ENCODE measurements around the gene THRA.
"Not testable (repeated sequence)": the region's sequence is repeated elsewhere in the genome, so short reads cannot be mapped to it uniquely, and the experiment has no call there.

Gene THRA

DNA sequence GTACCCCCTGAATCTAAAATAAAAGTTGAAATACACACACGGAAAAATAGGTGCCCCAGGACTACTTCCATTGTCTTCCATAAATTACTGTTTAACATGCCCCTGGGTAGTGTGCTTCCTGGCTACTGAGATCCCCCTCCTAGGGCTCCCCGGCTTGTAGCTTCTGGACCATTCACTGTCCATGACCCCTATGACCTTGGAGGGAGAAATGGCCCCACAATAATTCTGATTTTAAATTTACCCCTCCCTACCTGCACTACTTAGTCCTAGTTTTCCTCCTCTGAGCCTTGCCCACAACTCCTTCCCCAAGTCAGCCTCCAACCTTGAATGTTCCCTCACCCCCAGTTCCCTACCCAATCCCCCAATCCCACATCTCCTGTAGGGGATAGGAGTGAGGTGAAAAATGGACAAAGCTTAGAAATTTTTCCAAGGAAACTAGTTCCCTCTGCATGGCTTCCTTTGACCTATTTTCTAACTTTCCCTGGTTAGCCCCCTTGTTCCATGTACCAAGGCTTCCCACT, 49.5 kb downstream of the THRA start:
- FAIRE-seq, result no peak
- no peak for DNase-seq (ENCODE audit: low spot score)

DNA sequence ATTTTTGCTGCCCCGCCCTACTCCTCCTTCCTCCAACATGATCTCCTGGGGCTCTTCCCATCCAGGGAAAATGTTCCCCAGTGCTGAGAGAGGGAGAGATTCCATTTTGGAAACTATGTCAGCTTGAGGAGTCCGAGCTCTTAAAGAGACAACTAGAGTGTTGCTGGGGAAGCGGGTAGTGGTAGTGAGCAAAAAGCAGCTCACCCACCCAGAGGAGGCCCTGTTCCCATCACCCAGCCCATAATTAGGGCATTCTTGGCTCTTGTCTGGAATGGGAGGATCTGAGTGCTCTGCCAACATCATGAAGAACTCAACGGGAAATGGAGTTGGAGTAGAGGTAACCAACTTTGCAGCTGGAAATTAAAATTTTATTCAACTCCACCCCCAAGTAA, 49.9 kb downstream of the THRA start:
- no peak for DNase-seq (ENCODE audit: low spot score)
- FAIRE-seq, result no peak

DNA sequence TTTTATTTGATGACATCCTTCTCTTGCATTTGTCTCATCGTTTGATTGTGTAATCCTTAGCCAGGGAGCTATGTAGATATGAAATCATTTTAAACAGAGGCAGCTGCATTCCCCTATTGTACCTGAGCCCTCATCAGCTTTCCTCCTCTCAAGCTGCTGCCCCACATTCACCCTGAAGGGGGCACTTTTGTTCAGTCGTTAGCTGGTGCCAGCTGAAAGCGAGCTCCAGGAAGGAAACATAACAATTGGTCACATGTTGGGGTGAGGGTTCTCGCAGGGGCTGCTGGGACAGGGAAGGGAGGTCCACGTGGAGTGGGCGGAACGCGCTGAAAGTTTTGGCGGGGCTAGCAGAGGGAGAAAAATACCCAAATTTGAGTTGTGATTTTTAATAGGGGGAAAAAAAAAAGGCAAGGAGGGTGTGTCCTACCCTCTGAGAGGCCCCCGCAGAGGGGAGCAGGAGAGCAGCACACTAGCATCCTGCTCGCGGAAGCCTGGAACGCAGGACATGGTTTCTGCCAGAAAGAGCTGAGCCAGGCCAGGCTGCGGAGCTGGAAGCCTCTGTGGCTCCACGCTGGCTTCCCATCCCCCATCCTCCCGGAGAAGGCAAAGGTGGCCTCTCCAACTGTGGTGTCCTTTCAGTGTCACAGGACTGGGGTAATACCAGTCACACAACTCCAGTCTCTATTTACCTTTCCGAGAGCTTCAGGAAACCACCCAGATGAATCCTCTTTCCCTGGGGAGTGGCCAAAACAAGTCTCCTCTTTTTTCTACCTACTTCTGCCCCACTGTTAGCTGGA, 50.5 kb downstream of the THRA start:
- DNase-seq (ENCODE audit: low spot score) (peak; percentile 90), FAIRE-seq (peak; percentile 79)

DNA sequence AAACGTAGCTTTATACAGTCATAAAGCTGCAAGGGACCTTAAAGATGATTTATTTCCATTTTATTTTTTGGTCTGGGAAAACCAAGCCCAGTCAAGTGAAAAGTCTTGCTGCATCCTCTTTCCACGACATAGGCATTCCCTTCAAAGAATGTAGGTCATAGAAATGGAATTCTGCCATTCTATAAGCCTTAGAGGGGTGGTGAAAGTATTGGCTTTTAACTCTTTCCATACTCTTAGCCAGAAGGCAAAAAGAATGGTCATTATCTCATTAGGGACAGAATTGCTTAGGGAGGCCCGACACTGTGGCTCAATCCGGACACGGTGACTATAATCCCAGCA, 51.1 kb downstream of the THRA start:
- DNase-seq (ENCODE audit: low spot score), result peak; percentile 59
- no peak for FAIRE-seq

DNA sequence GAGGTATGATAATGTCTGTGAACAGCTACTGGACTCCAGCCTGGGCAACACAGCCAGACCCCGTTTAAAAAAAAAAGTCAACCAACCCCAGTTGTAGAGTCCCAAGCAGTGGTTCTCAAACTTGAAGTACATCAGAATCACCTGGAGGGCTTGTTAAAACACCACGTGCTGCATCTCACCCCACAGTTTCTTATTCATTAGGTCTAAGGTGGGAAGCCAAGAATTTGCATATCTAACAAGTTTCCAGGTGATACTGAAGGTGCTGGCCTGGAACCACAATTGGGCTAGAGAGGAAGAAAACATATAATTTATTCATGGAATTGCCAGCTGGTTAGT, 52.3 kb downstream of the THRA start:
- FAIRE-seq (no peak), DNase-seq (ENCODE audit: low spot score) (no peak)

DNA sequence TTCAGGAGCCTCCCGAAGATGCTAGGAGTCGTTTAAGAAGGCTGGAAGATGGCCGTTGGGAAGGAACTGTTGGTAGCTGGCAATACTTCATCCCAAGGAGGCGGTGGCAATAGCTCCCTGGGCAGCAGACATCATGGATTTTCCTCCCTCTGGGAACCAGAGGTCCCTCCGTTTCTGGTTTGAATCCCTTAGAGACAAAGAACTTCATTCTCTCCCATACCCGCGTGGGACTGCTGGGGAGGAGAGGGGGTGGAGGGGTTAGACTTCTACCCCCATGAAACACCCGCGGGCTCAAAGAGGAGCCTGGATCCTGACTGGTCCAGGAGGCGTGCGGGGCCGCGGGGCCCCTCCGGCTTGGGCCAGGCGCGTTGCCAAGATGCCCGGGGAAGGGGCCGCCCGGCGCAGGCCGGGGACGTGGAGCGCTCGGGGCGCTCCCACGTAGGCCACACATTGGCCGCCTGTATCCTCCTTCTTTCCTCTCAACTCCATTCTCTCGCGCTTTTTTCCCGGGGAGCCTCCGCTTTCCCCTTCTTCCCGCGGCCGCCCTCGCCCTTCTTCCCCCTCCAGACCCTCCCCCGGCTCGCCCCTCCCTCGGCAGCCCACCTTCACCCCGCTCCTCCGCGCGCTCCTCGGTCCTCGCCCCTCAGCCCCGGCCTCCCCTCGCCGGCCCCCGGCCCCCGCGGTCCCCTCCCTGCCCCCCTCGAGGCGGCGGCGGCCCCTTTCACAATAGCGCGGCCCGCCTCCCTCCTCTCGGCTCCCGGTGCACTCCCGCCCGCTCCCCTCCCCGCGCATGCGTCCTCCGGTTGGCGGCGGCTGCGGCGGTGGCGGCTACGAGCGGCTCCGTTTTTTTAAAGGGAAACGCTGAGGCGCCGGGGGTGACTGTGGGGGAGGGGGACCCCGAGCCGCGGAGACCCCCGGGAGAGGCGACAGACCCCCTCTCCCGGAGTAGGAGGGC, 58.7 kb downstream of the THRA start, which contains the start of gene MSL1:
MSL1 (plus strand) TSS at position 791 of the 955 bp plus-strand sequence. CDS start 642 bp downstream, outside the sequence.
- DNase-seq (ENCODE audit: low spot score), result peak; percentile 46
- no peak for FAIRE-seq

DNA sequence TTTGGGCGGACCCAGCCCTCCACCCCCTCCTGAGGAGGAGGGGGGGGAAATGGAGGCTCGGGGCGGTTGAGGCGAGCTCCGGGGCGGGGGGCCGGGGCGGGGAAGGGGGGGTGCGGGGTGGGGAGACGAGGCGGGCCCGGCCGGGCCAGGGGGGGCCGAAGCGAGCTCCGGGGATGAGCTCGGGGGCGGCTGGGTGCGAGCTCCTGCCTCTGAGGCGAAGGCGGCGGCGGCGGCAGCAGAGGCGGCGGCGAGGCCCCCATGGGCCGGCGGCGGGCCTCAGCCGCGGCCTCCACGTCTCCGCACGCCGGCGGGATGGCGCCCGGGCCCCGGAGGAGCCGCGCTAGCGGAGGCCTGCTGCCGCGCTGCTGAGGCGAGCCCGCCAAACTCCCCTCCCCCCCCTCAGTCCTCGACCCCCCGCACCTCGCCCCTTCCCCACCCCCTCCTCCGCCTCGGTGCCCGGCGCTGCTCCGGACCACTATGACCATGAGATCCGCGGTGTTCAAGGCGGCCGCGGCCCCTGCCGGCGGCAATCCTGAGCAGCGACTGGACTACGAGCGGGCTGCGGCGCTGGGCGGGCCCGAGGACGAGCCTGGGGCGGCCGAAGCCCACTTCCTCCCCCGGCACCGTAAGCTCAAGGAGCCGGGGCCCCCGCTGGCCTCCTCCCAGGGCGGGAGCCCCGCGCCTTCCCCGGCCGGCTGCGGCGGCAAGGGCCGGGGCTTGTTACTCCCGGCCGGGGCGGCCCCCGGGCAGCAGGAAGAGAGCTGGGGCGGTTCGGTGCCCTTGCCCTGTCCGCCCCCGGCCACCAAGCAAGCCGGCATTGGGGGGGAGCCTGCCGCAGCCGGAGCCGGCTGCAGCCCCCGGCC, 59.6 kb downstream of the THRA start:
- DNase-seq (ENCODE audit: low spot score) (no peak), FAIRE-seq (no peak)

DNA sequence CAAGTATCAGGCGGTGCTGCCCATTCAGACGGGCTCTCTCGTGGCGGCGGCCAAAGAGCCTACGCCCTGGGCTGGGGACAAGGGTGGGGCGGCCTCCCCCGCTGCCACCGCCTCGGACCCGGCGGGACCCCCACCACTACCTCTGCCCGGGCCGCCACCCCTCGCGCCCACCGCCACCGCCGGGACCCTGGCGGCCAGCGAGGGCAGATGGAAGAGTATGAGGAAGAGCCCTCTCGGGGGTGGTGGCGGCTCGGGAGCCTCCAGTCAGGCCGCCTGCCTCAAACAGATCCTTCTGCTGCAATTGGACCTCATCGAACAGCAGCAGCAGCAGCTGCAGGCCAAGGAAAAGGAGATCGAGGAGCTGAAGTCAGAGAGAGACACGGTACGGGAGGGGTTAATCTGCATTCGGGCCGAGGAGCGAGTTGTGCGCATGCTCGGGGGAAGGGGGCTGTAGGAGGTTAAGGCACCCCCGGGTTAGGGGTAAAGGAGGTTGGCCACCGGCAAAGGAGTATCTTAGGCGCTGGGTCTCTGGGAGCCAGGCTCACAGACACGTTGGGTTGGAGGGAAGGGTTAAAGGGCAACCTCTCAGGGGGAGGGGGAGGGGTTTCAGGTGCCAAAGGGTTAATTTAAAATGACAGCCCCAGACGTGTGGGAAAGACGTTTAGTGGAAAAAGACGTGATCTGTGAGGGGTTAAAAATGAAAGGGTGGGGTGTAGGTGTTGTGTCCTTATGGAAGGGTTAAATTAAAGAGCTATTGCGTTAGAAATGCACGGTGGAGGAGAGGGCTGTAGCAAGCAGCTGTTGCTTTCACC, 60.4 kb downstream of the THRA start:
- DNase-seq (ENCODE audit: low spot score), result no peak
- no peak for FAIRE-seq

DNA sequence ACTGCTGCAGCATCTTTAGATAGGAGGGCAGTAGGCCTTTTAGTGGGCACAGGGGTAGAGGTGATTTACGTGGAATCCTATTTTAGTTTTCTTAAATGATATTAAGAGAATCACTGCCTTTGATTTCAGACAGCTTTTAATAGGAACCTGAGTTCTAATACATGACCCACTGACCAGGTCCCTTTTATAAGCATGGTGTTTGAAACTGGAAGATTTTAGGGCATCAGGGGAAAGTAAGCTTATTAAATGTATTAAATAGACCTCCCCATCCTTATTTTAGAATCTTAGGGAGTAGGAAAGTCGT, 61.0 kb downstream of the THRA start:
- DNase-seq (ENCODE audit: low spot score) (no peak), FAIRE-seq (no peak)

DNA sequence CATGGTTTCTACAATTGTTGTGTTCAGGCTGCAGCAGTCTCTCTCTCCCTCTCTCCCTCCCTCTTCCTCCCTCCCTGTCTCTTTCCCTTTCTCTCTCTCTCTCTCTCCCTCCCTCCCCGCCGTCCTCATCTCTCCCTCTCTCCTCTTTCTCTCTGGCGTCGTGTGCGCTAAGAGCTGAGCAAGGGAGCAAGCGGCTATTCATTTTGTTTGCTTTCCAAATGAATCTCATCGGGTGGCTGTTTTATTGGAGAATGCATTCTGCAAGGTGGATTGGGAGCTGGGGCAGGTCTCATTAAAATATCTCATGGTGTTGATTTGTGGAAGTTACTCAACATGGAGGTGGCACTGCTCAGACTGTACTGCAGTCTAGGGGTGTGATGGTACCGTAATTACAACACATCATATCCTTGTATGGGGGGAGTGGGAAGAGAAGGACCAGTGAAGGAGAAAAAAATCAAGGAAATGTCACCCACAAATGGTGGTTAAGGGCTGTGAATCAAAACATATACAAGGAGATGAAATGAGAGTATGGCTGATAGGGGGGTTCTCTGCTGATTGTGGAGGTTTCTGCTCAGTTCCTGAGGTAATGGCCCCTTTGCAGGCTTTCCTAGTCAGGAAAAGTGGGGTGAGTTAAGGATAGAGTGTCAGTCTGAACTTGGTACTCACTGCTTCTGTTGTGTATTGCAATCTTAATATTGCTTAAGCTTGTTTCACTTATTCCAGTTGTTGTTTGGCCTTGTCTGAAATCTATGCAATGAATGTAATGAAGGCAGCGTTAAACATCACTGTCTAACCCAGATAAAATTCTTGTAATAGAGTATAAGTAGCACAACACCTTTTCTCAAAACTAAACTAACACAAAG, 61.7 kb downstream of the THRA start:
- no peak for DNase-seq (ENCODE audit: low spot score)
- no peak for FAIRE-seq

DNA sequence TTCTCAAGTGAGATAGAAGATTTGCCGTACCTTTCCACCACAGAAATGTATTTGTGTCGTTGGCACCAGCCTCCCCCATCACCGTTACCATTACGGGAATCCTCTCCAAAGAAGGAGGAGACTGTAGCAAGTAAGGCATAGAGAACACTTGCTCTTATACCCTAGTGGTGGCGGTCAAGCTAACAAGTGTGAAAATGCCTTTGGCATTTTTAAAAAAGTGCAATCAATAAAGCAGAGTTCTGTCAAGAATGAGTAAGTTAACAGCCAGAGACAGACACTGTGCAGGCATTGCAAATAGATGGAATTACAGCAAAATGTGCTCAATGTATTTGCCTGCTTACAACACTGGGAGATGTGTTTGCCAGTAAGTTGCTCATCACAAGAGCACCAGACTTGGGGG, 66.7 kb downstream of the THRA start:
- no peak for FAIRE-seq
- DNase-seq (ENCODE audit: low spot score), result no peak

DNA sequence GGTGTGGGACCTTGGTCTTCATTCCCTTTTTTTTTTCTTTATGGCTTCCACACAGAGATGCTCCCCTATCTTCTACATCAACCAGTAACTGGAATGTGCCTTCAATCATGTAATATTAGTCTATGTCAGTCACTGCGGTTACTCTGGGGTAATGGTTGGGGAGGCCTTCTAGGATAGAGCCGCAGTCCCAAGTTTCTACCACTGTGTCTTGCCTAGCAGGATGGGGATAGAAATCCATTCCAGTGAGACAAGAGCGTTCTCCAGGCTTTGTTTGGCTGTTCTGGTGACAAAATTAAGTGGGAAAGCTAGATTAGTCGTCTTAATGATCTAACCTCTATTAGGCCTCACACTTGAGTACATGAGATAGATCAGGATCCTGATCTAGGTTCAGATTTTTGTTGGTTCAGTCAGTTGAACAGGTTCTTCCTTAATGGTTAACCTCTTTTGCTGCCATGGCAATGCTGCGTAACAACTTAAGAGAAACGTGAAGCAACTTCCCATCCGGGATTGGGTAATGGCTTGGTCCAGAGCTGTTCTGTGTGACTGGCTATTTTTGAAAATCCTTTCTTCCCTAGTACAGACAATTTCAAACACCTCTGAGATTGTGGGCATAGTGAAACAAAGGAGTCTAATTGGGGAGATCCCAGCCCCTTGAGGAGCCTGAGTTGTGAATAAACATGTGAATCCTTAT, 67.7 kb downstream of the THRA start:
- DNase-seq (ENCODE audit: low spot score), result no peak
- no peak for FAIRE-seq

DNA sequence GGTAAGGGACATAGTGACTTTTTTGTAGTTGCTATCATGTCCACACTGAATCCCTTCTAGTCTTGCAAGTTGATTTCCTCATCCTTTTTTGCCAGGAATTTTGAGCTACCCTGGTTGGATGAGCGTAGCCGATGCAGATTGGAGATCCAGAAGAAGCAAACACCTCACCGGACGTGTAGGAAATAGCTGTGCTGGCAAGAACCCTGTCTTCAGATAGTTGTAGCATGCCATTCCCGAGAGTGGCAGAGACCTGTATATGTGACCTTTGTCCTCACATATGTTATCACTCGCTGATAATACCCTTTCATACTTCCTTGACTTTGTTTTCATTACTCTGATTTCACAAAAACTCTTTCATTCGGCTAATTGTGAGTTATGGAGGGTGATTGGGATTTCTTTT, 71.4 kb downstream of the THRA start:
- DNase-seq (ENCODE audit: low spot score), result no peak
- no peak for FAIRE-seq

DNA sequence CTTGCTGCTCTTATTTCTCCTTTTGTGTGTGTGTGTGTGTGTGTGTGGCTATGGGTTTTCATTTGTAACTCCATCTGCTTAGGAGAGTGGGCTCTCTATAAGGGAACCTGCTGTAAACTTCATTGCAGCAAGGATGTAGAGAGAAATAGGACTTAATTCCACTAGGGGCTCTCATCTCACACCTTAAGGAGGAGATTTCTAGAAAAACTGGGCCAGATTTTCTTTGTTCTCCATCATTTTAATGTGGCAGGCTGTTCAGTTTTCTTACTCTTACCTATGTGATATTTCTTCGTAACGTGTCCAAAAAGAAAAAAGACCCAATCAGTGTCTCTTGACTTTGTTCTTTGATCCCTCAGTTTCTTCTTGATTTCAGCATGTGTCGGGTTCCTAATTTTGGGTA, 73.1 kb downstream of the THRA start:
- DNase-seq (ENCODE audit: low spot score) (no peak), FAIRE-seq (no peak)

DNA sequence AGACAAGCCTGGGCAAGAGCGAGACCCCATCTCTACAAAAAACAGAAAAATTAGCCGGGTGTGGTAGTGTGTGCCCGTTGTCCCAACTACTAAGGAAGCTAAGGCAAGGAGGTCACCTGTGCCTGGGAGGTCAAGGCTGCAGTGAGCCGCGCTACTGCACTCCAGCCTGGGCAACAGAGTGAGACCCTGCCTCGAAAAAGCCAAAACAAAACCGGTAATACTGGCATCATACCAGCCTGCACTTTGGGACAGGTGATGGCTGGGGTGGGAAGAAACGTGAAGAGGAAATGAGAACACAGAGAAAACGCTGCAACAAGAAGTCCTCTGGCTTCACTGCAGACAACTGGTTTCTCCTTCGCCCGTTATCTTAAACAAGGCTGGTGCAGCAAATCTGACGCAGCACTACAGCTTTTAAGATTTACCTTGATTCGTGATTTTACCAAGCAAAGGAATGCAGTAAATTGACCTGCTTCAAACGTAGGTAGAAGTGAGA, 76.8 kb downstream of the THRA start:
- no peak for FAIRE-seq
- DNase-seq (ENCODE audit: low spot score), result no peak

DNA sequence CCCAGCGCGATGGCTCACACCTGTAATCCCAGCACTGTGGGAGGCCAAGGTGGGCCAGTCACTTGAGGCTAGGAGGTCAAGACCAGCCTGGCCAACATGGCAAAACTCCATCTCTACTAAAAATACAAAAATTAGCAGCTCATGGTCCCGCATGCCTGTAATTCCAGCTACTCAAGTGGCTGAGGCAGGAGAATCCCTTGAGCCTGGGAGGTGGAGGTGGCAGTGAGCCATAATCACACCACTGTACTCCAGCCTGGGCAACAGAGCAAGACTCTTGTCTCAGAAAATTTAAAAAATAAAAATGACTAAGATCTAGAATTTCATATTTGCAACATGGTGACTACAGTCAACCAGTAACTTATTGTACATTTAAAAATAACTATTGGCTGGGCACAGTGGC, 80.4 kb downstream of the THRA start:
- not testable (repeated sequence) for DNase-seq (ENCODE audit: low spot score); FAIRE-seq

Data from RCC 7860 (cell line).